ENCODE data around the gene TSPAN3. TPM values are rescaled to one million over a fixed set of nuclear protein-coding genes. Genes with fewer than 3 reads are reported as not detected.

The TSPAN3 gene
- total RNA-seq, 2 experiments from 2014 or later = 35.2 to 47.2 TPM

GRCh38 chr15:77083381-77084160 lies 12.7 kb upstream of the TSPAN3 start:
- peak; percentile 87 for DNase-seq (ENCODE audit: low spot score)
- BruUV-seq (replicated peaks) = no TSS peak
- intact Hi-C loops (cut with micrococcal nuclease; ENCODE audit: unreplicated experiment) = no loop called here
- no peaks in the 10 kb centered on the region for H3K9me2 ChIP-seq (ENCODE audit: insufficient read depth, low read length)
- POLR2A ChIA-PET = no interaction called here
- no peaks in the 10 kb centered on the region for H3K79me2 ChIP-seq (ENCODE audit: insufficient read depth, low read depth, low read length)
- peak overlapping the region; percentile 48 for H3K4me3 ChIP-seq (ENCODE audit: low read depth, low read length, poor library complexity, severe bottlenecking)
- peak overlapping the region; percentile 4 for H3K27ac ChIP-seq (ENCODE audit: low read depth, low read length, poor library complexity, severe bottlenecking)
- no peaks in the 10 kb centered on the region for H3K9me3 ChIP-seq (ENCODE audit: low read length)
- H3K4me1 ChIP-seq (ENCODE audit: insufficient read depth, low read length, poor library complexity, severe bottlenecking) = peaks cover 17% of the 10 kb centered on the region
- no peaks in the 10 kb centered on the region for H3K36me3 ChIP-seq (ENCODE audit: insufficient read depth, low read length)
- H3K4me2 ChIP-seq (ENCODE audit: low read length) = peak overlapping the region; percentile 67
- H4K20me1 ChIP-seq (ENCODE audit: insufficient read depth, low read length) = no peaks in the 10 kb centered on the region
- CTCF ChIA-PET (ENCODE audit: unreplicated experiment) = interaction anchor here (0.5 kb wide), 1 partner anchor 14 kb away, joined by 3 read pairs; no protein-coding TSS in a partner anchor
- TF ChIP-seq EZH2phosphoT487 (IDR thresholded peaks at IDR 0.05; ENCODE audit: borderline replicate concordance, low read depth, low read length) (no peak), CTCF (conservative IDR thresholded peaks at IDR 0.05; ENCODE audit: low read length) (no peak)
- peak overlapping the region; percentile 90 for H2AFZ ChIP-seq (ENCODE audit: low read length)

- POLR2A ChIA-PET = no interaction called here
- no peak for TF ChIP-seq EZH2phosphoT487 (IDR thresholded peaks at IDR 0.05; ENCODE audit: borderline replicate concordance, low read depth, low read length)
- TF ChIP-seq CTCF (conservative IDR thresholded peaks at IDR 0.05; ENCODE audit: low read length) = no peak
- Histone ChIP-seq H3K27ac (ENCODE audit: low read depth, low read length, poor library complexity, severe bottlenecking) (no peak overlapping the region), H3K4me3 (ENCODE audit: low read depth, low read length, poor library complexity, severe bottlenecking) (no peak overlapping the region), H3K9me3 (ENCODE audit: low read length) (no peaks in the 10 kb centered on the region), H3K79me2 (ENCODE audit: insufficient read depth, low read depth, low read length) (no peaks in the 10 kb centered on the region), H3K9me2 (ENCODE audit: insufficient read depth, low read length) (no peaks in the 10 kb centered on the region), H2AFZ (ENCODE audit: low read length) (no peak overlapping the region), H3K36me3 (ENCODE audit: insufficient read depth, low read length) (no peaks in the 10 kb centered on the region), H4K20me1 (ENCODE audit: insufficient read depth, low read length) (no peaks in the 10 kb centered on the region), H3K4me1 (ENCODE audit: insufficient read depth, low read length, poor library complexity, severe bottlenecking) (peaks cover 17% of the 10 kb centered on the region), H3K4me2 (ENCODE audit: low read length) (no peak overlapping the region)
- CTCF ChIA-PET (ENCODE audit: unreplicated experiment) = no interaction called here
- intact Hi-C loops (cut with micrococcal nuclease; ENCODE audit: unreplicated experiment) = no loop called here
- no TSS peak for BruUV-seq (replicated peaks)
- DNase-seq (ENCODE audit: low spot score) = no peak
Measured at GRCh38 chr15:77081971-77082370, 11.1 kb upstream of the TSPAN3 start.

- Histone ChIP-seq H3K4me2 (ENCODE audit: low read length) (no peak overlapping the region), H3K27ac (ENCODE audit: low read depth, low read length, poor library complexity, severe bottlenecking) (no peak overlapping the region), H4K20me1 (ENCODE audit: insufficient read depth, low read length) (no peaks in the 10 kb centered on the region), H3K79me2 (ENCODE audit: insufficient read depth, low read depth, low read length) (no peaks in the 10 kb centered on the region), H2AFZ (ENCODE audit: low read length) (no peak overlapping the region), H3K36me3 (ENCODE audit: insufficient read depth, low read length) (no peaks in the 10 kb centered on the region), H3K4me1 (ENCODE audit: insufficient read depth, low read length, poor library complexity, severe bottlenecking) (peaks cover 2% of the 10 kb centered on the region), H3K9me3 (ENCODE audit: low read length) (no peaks in the 10 kb centered on the region), H3K9me2 (ENCODE audit: insufficient read depth, low read length) (no peaks in the 10 kb centered on the region), H3K4me3 (ENCODE audit: low read depth, low read length, poor library complexity, severe bottlenecking) (no peak overlapping the region)
- TF ChIP-seq CTCF (conservative IDR thresholded peaks at IDR 0.05; ENCODE audit: low read length) (no peak), EZH2phosphoT487 (IDR thresholded peaks at IDR 0.05; ENCODE audit: borderline replicate concordance, low read depth, low read length) (no peak)
- no TSS peak for BruUV-seq (replicated peaks)
- ChIA-PET CTCF (ENCODE audit: unreplicated experiment) (no interaction called here), POLR2A (no interaction called here)
- intact Hi-C loops (cut with micrococcal nuclease; ENCODE audit: unreplicated experiment) = no loop called here
- DNase-seq (ENCODE audit: low spot score) = no peak
Measured at GRCh38 chr15:77076323-77076915, 5.5 kb upstream of the TSPAN3 start.

All from OCI-LY7 (cell line).